Limb (tissue), 2 donors: ENCODE measurements around the gene SH3PXD2B.
"Not testable (repeated sequence)": the region's sequence is repeated elsewhere in the genome, so short reads cannot be mapped to it uniquely, and the experiment has no call there.

Experiments used
- DNase-seq, 2 donors: peaks; one replicate each; pipeline ENCODE4 v3.0.0-alpha.2; 2016; ENCODE audit errors: extremely low spot score in 2 of 2

The SH3PXD2B gene

GRCh38 chr5:172303572-172304335 lies 150.6 kb downstream of the SH3PXD2B start:
- no peak for DNase-seq

- DNase-seq, result no peak
Measured at GRCh38 chr5:172303162-172303561, 151.2 kb downstream of the SH3PXD2B start.

- no peak for DNase-seq
Measured at GRCh38 chr5:172302047-172302710, 152.1 kb downstream of the SH3PXD2B start.

- no peak for DNase-seq
Measured at GRCh38 chr5:172299916-172300439, 154.3 kb downstream of the SH3PXD2B start.

DNA sequence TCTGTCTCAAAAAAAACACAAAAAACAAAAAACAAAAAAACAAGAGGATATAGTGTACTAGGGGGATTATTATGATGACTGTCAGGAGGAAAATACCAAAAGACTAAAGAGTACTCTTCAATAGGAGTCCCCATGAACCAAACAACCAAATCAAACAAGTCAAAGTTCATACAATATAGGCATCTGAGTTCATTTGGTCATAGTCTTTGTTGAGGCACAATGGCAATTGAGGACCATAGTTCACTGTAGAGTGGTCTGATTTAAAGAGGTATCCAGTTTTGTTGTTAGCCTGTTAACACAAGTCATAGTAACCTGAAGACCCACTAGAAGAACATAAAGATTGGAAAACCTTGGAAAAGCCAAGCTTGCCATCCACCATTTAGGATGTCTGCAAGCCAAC lies 159.5 kb downstream of the SH3PXD2B start:
- no peak for DNase-seq

DNA sequence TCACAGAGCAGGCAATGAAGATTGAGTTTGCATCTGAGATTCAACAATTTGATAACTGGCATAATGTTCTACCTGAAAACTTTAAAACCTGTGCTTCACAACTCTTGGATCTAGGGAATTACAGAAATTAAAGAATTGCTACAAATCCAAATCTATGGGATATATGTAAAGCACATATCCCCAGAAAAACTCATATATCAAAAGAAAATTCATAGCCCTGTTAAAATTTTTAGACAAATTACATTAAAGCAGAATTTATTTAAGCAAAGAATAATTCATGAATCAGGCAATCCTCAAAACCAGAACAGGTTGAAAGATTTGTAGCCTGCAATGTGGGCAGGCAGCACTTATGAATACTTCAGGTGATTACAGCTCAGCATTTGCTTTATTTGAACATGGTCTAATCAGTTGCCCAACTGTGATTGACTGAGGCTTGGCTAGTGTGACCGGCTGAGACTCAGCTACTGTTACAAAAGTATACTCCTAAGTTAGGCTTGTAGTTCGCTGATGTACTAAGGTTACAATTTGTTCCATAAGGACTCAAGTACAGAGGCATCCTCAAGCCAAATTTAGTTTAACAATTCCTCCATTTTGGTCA lies 160.5 kb downstream of the SH3PXD2B start:
- no peak for DNase-seq

- peak; percentile 69 to 74 for DNase-seq
Measured at GRCh38 chr5:172293054-172293744, 161.1 kb downstream of the SH3PXD2B start.

GRCh38 chr5:172291837-172292236 lies 162.5 kb downstream of the SH3PXD2B start:
- not testable (repeated sequence) for DNase-seq

DNA sequence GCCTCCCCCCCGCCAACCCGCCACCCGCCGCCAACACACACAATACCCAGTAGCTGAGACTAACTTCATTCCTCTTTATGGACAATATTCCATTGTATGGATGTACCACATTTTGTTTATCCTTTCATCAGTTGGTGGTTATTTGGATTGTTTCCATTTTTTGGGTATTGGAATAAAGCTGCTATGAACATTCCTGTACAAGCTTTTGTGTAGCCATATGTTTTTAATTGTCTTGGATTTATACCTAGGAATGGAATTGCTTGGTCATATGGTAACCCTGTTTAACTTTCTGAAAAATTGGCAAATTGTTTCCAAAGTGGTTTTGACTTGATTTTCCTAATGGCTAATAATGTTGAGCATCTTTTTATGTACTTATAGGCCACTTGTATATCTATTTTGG lies 165.9 kb downstream of the SH3PXD2B start:
- no peak for DNase-seq

DNA sequence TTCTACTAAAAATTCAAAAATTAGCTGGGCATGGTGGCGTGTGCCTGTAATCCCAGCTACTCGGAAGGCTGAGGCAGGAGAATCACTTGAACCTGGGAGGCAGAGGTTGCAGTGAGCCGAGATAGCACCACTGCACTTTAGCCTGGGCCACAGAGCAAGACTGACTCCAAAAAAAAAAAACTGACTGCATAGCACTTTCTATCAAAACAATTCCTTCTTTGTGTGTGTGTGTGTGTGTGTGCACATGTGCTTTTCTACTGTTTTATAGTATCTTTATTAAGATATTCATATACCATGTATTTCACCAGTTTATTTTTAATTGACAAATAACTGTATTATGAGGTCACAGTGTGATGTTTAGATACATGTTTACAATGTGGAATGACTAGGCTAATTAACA lies 167.2 kb downstream of the SH3PXD2B start:
- not testable (repeated sequence) for DNase-seq

DNA sequence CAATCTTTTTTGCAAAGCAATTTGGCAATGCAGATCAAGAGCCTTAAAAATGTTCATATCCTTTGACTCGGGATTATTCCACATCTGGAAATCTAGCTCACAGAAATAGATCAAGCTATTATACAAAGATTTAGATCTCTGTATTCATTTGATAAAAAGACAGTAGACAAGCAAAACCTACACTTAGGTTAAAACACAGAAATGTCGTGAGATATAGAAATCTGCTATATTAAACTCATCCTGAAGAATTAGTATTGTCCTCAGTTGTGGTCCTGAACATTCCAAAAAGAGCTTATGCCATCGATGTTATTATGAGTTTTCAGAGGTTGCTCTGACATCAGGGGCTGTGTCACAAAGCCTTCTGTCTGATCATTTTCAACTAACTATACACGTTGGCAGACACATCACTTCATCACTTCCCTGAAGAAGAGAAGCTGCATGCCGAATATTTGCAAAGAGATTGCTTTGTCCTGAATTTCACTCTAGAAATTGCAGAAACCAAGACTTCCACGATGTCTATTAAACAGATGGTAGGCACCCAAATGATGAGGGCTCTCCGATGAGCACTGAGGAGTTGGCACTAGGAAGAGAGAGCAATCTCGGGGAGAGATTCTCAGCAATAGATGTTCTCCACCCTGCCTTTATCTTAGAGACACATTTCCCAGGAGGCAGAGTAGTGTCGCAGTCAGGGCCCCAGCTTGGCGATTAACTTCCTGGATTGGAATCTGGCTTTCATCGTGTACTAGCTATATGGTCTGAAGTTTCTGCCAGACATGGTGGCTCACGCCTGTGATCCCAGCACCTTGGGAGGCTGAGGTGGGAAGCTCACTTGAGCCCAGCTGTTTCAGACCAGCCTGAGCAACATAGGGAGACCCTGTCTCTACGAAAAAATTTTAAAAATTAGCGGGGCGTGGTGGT lies 168.8 kb downstream of the SH3PXD2B start:
- peak in 1 of 2 donors; percentile 18 for DNase-seq

GRCh38 chr5:172284611-172284980 lies 169.7 kb downstream of the SH3PXD2B start:
- DNase-seq, result peak in 1 of 2 donors; percentile 39

DNA sequence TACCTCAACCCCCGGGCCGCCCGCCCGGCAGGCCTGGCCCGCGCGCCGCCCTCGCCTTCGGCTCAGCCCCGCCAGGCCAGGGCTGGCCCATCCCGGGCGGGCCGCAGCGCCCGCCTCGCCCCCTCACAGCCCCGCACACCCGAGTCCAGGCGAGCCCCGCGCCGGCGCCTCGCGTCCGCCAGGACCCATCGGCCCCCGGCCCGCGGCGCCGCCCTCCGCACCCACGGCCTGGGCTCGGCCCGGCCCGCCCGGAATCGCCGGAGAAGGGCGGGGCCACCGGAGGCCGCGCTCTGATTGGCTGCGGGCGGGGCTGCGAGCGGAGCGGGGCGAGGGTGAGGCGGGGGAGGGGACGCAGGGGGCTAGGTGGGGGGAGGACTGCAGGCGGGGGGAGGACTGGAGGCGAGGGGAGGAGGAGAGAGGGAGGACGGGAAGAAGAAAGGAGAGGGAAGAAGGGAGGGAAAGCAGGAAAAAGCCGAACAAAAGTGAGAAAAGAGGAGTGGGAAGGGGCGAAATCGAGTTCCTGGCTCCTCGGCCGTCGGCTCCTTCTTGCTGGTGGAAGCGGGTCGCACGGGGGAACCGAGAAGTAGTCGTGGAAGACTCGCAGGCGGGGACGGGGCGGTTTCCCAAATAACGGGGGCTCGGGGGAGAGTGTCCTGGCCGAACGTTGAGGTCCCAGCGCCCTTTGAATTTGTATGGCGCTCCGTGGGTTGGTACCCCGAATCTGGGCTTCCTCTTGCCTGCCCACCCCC lies 170.3 kb downstream of the SH3PXD2B start:
- peak; percentile 90 to 94 for DNase-seq

GRCh38 chr5:172283020-172283861 lies 171.1 kb downstream of the SH3PXD2B start, which contains the start of gene UBTD2:
TSS of gene UBTD2 (minus strand) at chr5:172283764. CDS start at chr5:172283665, 99 bp downstream.
- DNase-seq, result peak; percentile 67 to 91

DNA sequence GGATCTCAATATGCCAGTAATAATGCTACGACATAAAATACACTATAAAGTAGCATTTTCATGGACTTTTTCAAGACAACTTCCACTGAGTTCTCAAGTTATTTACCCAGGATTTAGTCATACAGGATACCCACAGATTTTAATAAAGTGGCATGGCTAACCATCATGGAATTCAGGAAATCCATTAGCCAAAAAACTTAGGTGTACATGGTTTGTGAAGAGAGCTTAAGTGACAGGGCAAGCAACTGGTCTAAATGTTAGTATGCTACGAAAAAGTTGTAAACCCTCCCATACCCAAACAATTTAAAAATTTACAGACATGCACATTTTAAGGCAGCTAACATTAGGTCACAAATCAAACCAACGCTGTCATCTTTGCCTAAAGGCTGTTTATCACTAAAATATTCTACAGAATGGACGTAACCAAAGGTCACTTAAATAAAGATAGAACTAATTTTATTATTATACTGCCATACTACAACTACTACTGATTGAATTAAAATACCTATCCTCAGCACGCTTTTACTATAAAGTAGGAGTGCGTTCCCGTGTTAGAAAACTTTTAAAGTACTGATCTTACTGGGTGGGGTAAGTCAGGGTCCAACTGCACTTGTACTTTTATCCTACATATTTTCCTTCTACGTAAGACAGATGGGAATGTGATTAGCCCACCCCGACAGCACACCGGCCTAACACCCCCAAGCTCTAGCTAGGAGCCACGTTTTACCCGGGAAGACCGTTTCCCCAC lies 171.9 kb downstream of the SH3PXD2B start:
- no peak for DNase-seq

DNA sequence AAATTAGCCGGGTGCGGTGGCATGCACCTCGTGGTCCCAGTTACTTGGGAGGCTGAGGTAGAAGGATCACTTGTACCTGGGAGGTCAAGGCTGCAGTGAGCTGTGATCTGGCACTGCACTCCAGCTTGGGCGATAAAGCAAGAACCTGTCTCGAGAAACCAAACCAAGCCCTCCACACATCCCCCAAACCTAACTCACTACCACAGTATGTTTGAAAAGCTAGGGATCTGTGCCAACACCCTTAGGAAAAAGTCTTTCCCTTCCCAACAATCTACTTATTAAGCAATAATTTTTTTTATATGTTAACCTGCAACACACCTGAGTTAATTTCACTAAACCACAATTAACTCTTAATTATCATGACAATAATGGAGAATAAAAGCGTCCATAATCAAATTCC lies 173.0 kb downstream of the SH3PXD2B start:
- DNase-seq, result no peak

DNA sequence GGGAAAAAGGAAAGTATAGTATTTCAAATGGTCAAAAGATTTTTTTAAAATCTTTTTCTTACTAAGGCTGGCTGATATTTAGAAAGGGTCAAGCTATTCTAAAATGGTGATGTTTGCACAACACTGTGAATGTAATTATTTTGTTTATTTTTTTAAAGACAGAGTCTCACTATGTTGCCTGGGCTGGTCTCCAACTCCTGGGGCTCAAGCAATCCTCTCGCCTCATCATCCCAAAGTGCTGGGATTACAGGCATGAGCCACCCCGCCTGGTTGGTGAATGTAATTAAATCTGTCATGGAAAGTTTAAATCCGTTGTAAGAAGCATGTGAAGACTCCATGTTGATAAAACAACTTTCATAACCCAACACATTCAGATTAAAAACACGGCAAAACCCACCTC lies 173.4 kb downstream of the SH3PXD2B start:
- no peak for DNase-seq

GRCh38 chr5:172280317-172280716 lies 174.0 kb downstream of the SH3PXD2B start:
- no peak for DNase-seq
